Muscle layer of colon (tissue), 2 donors: ENCODE measurements around the gene NTRK3.

Experiments used
- H3K27ac ChIP-seq: one replicate; pipeline ENCODE4 v1.7.0; 2013; ENCODE audit warnings: low read depth, mild to moderate bottlenecking, low read length, moderate library complexity
- H3K27me3 ChIP-seq, 2 donors: one replicate each; pipeline ENCODE4 v1.7.0; 2013; ENCODE audit warnings: low read length in 2 of 2, mild to moderate bottlenecking in 2 of 2; ENCODE audit not compliant: insufficient read depth in 2 of 2, control insufficient read depth in 1 of 2
- H3K36me3 ChIP-seq: one replicate; pipeline ENCODE4 v1.7.0; 2013; ENCODE audit warnings: mild to moderate bottlenecking, low read length; ENCODE audit not compliant: insufficient read depth
- H3K4me1 ChIP-seq: one replicate; pipeline ENCODE4 v1.7.0; 2013; ENCODE audit warnings: mild to moderate bottlenecking, low read length; ENCODE audit not compliant: insufficient read depth
- H3K4me3 ChIP-seq, 2 donors: one replicate each; pipeline ENCODE4 v1.7.0; 2013; ENCODE audit warnings: low read length in 2 of 2, low read depth in 1 of 2, mild to moderate bottlenecking in 1 of 2, moderate library complexity in 1 of 2
- H3K9ac ChIP-seq: one replicate; pipeline ENCODE4 v1.7.0; 2013; ENCODE audit warnings: low read length
- H3K9me3 ChIP-seq: one replicate; pipeline ENCODE4 v1.7.0; 2013; ENCODE audit warnings: mild to moderate bottlenecking, low read length
- donor health status: abdominal sarcoma.
- donor health status: Adenocarcinoma of cecum.

NTRK3 gene

GRCh38 chr15:88256279-88257230 is at the start of gene NTRK3:
NTRK3 (minus strand) TSS chr15:88256739; CDS start chr15:88256153, 586 bp downstream.
- Histone ChIP-seq H3K36me3 (no peaks in the 10 kb centered on the region), H3K4me1 (no peaks in the 10 kb centered on the region), H3K9me3 (no peaks in the 10 kb centered on the region), H3K27me3 (peaks cover 16 to 57% of the 10 kb centered on the region in 2 donors), H3K27ac (no peak within 1 kb of the TSS), H3K9ac (no peak within 1 kb of the TSS), H3K4me3 (peak within 1 kb of the TSS; percentile 27 to 43)

GRCh38 chr15:88303395-88303794 is 46.9 kb upstream of the NTRK3 start:
- Histone ChIP-seq H3K9me3 (no peaks in the 10 kb centered on the region), H3K27ac (no peak overlapping the region), H3K36me3 (no peaks in the 10 kb centered on the region), H3K4me3 (no peak overlapping the region), H3K27me3 (no peaks in the 10 kb centered on the region), H3K4me1 (no peaks in the 10 kb centered on the region), H3K9ac (no peak overlapping the region)

GRCh38 chr15:88302373-88302772 is 45.8 kb upstream of the NTRK3 start:
- H3K27me3 ChIP-seq: no peaks in the 10 kb centered on the region
- H3K27ac ChIP-seq: no peak overlapping the region
- no peaks in the 10 kb centered on the region for H3K9me3 ChIP-seq
- H3K4me1 ChIP-seq: no peaks in the 10 kb centered on the region
- H3K4me3 ChIP-seq: no peak overlapping the region
- no peaks in the 10 kb centered on the region for H3K36me3 ChIP-seq
- no peak overlapping the region for H3K9ac ChIP-seq

- H3K4me3 ChIP-seq: no peak overlapping the region
- no peaks in the 10 kb centered on the region for H3K9me3 ChIP-seq
- no peaks in the 10 kb centered on the region for H3K36me3 ChIP-seq
- H3K27ac ChIP-seq: no peak overlapping the region
- H3K4me1 ChIP-seq: no peaks in the 10 kb centered on the region
- no peak overlapping the region for H3K9ac ChIP-seq
- no peaks in the 10 kb centered on the region for H3K27me3 ChIP-seq
These were observed 44.8 kb upstream of the NTRK3 start for GRCh38 chr15:88301311-88301710.

GRCh38 chr15:88300861-88301260 is 44.3 kb upstream of the NTRK3 start:
- Histone ChIP-seq H3K9me3 (no peaks in the 10 kb centered on the region), H3K4me3 (no peak overlapping the region), H3K27ac (no peak overlapping the region), H3K4me1 (no peaks in the 10 kb centered on the region), H3K27me3 (no peaks in the 10 kb centered on the region), H3K36me3 (no peaks in the 10 kb centered on the region), H3K9ac (no peak overlapping the region)

GRCh38 chr15:88300089-88300488 is 43.5 kb upstream of the NTRK3 start:
- no peaks in the 10 kb centered on the region for H3K4me1 ChIP-seq
- no peaks in the 10 kb centered on the region for H3K9me3 ChIP-seq
- H3K4me3 ChIP-seq: no peak overlapping the region
- H3K36me3 ChIP-seq: no peaks in the 10 kb centered on the region
- H3K27ac ChIP-seq: no peak overlapping the region
- no peak overlapping the region for H3K9ac ChIP-seq
- no peaks in the 10 kb centered on the region for H3K27me3 ChIP-seq

- H3K9ac ChIP-seq: no peak overlapping the region
- no peaks in the 10 kb centered on the region for H3K27me3 ChIP-seq
- H3K4me3 ChIP-seq: no peak overlapping the region
- no peaks in the 10 kb centered on the region for H3K9me3 ChIP-seq
- H3K27ac ChIP-seq: no peak overlapping the region
- no peaks in the 10 kb centered on the region for H3K4me1 ChIP-seq
- H3K36me3 ChIP-seq: no peaks in the 10 kb centered on the region
These were observed 43.0 kb upstream of the NTRK3 start for GRCh38 chr15:88299497-88299896.

- Histone ChIP-seq H3K36me3 (no peaks in the 10 kb centered on the region), H3K9ac (no peak overlapping the region), H3K4me1 (no peaks in the 10 kb centered on the region), H3K4me3 (no peak overlapping the region), H3K27me3 (peaks cover 0 to 11% of the 10 kb centered on the region in 2 donors), H3K27ac (no peak overlapping the region), H3K9me3 (no peaks in the 10 kb centered on the region)
These were observed 32.1 kb upstream of the NTRK3 start for GRCh38 chr15:88288661-88289060.

- Histone ChIP-seq H3K4me3 (no peak overlapping the region), H3K9ac (no peak overlapping the region), H3K27ac (no peak overlapping the region), H3K27me3 (peaks cover 0 to 11% of the 10 kb centered on the region in 2 donors), H3K4me1 (no peaks in the 10 kb centered on the region), H3K9me3 (no peaks in the 10 kb centered on the region), H3K36me3 (no peaks in the 10 kb centered on the region)
These were observed 31.7 kb upstream of the NTRK3 start for GRCh38 chr15:88288206-88288605.

GRCh38 chr15:88284318-88284998 is 27.9 kb upstream of the NTRK3 start:
- Histone ChIP-seq H3K27me3 (peaks cover 0 to 15% of the 10 kb centered on the region in 2 donors), H3K27ac (no peak overlapping the region), H3K9ac (no peak overlapping the region), H3K4me3 (no peak overlapping the region), H3K4me1 (no peaks in the 10 kb centered on the region), H3K9me3 (no peaks in the 10 kb centered on the region), H3K36me3 (no peaks in the 10 kb centered on the region)

GRCh38 chr15:88282614-88283013 is 26.1 kb upstream of the NTRK3 start:
- no peaks in the 10 kb centered on the region for H3K4me1 ChIP-seq
- H3K27ac ChIP-seq: no peak overlapping the region
- no peak overlapping the region for H3K9ac ChIP-seq
- no peaks in the 10 kb centered on the region for H3K9me3 ChIP-seq
- H3K27me3 ChIP-seq: peaks cover 0 to 15% of the 10 kb centered on the region in 2 donors
- no peak overlapping the region for H3K4me3 ChIP-seq
- H3K36me3 ChIP-seq: no peaks in the 10 kb centered on the region
